MV-4-11 (cell line): ENCODE results near the gene OR6S1.

Experiments used
- DNase-seq: peaks from one replicate; lab custom pipeline; 2025; lab: John Stamatoyannopoulos, UW

OR6S1 gene

GRCh38 chr14:20641591-20641990 lies at the start of gene OR6S1:
Gene OR6S1 (minus strand): TSS chr14:20641691. CDS start chr14:20641691, 0 bp downstream.
- no peak for DNase-seq

- peak; percentile 60 for DNase-seq
Observed at GRCh38 chr14:20690848-20691640, 49.6 kb upstream of the OR6S1 start.

- no peak for DNase-seq
Observed at GRCh38 chr14:20688167-20688839, 46.8 kb upstream of the OR6S1 start, which contains the start of gene ANG. Gene ANG (plus strand): TSS chr14:20688764. CDS start chr14:20693565, 4,801 bp downstream.

GRCh38 chr14:20687362-20688166 lies 46.1 kb upstream of the OR6S1 start:
- no peak for DNase-seq

- no peak for DNase-seq
Observed at GRCh38 chr14:20686386-20687143, 45.1 kb upstream of the OR6S1 start.

- peak; percentile 33 for DNase-seq
Observed at GRCh38 chr14:20684662-20685456, 43.4 kb upstream of the OR6S1 start.

- DNase-seq: peak; percentile 84
Observed at GRCh38 chr14:20683891-20684661, 42.6 kb upstream of the OR6S1 start, which contains the start of gene RNASE4. Gene RNASE4 (plus strand): TSS chr14:20684560. CDS start chr14:20699372, 14,812 bp downstream.

GRCh38 chr14:20683125-20683890 lies 41.8 kb upstream of the OR6S1 start:
- peak; percentile 91 for DNase-seq

- peak; percentile 76 for DNase-seq
Observed at GRCh38 chr14:20682435-20683124, 41.1 kb upstream of the OR6S1 start.

- DNase-seq: no peak
Observed at GRCh38 chr14:20682127-20682434, 40.6 kb upstream of the OR6S1 start.

- DNase-seq: peak; percentile 88
Observed at GRCh38 chr14:20681348-20682126, 40.0 kb upstream of the OR6S1 start.

GRCh38 chr14:20680843-20681347 lies 39.4 kb upstream of the OR6S1 start:
- DNase-seq: no peak

- no peak for DNase-seq
Observed at GRCh38 chr14:20680363-20680762, 38.9 kb upstream of the OR6S1 start.

- DNase-seq: peak; percentile 10
Observed at GRCh38 chr14:20679907-20680306, 38.4 kb upstream of the OR6S1 start.

GRCh38 chr14:20676072-20676471 lies 34.6 kb upstream of the OR6S1 start:
- no peak for DNase-seq

- no peak for DNase-seq
Observed at GRCh38 chr14:20675669-20676068, 34.2 kb upstream of the OR6S1 start.

GRCh38 chr14:20671597-20672283 lies 30.2 kb upstream of the OR6S1 start:
- DNase-seq: no peak
